Measurements from ENCODE around the gene TBK1. TPM values are rescaled to one million over a fixed set of nuclear protein-coding genes. Genes with fewer than 3 reads are reported as not detected.
"Not testable (repeated sequence)": the region's sequence is repeated elsewhere in the genome, so short reads cannot be mapped to it uniquely, and the experiment has no call there.

Gene TBK1
- total and polyA plus RNA-seq, 12 donors = 16.0 to 48.3 (median 25.5) TPM

- H3K9me3 ChIP-seq (replicated peaks in 1 of 3) = no peaks in the 10 kb centered on the region
- WGBS, 4 donors = 82 to 92% (median 88%) methylated on average over 5 of the region's 5 CpGs
- no peaks in the 10 kb centered on the region for H3K4me1 ChIP-seq (replicated peaks in 1 of 2)
- no peaks in the 10 kb centered on the region for H3K36me3 ChIP-seq (replicated peaks in 1 of 2)
- intact Hi-C loops (cut with DNase I) = no loop called here
- H3K27me3 ChIP-seq = no peaks in the 10 kb centered on the region
- no peak overlapping the region for H3K27ac ChIP-seq
- H3K4me3 ChIP-seq = no peak overlapping the region
- TF ChIP-seq POLR2A (IDR thresholded peaks at IDR 0.05) = no peak
- no peak for TF ChIP-seq CTCF (IDR thresholded peaks at IDR 0.05)
- DNase-seq = no peak
These were observed 66.5 kb downstream of the TBK1 start for GRCh38 chr12:64518396-64518795.

- TF ChIP-seq POLR2A (IDR thresholded peaks at IDR 0.05) = no peak
- Histone ChIP-seq H3K4me3 (no peak overlapping the region), H3K27me3 (no peaks in the 10 kb centered on the region), H3K4me1 (replicated peaks in 1 of 2) (no peaks in the 10 kb centered on the region), H3K36me3 (replicated peaks in 1 of 2) (no peaks in the 10 kb centered on the region), H3K9me3 (replicated peaks in 1 of 3) (no peaks in the 10 kb centered on the region), H3K27ac (no peak overlapping the region)
- WGBS, 4 donors = 81 to 94% (median 90%) methylated on average over 3 of the region's 3 CpGs
- intact Hi-C loops (cut with DNase I) = no loop called here
- no peak for DNase-seq
These were observed 69.9 kb downstream of the TBK1 start for GRCh38 chr12:64521833-64522232.

GRCh38 chr12:64522316-64522715, 70.4 kb downstream of the TBK1 start:
- intact Hi-C loops (cut with DNase I) = no loop called here

GRCh38 chr12:64522807-64523206, 70.9 kb downstream of the TBK1 start:
- no peaks in the 10 kb centered on the region for H3K9me3 ChIP-seq (replicated peaks in 1 of 3)
- no peaks in the 10 kb centered on the region for H3K4me1 ChIP-seq (replicated peaks in 1 of 2)
- TF ChIP-seq POLR2A (IDR thresholded peaks at IDR 0.05) (no peak), CTCF (IDR thresholded peaks at IDR 0.05) (no peak)
- H3K27ac ChIP-seq = no peak overlapping the region
- intact Hi-C loops (cut with DNase I) = no loop called here
- no peak overlapping the region for H3K4me3 ChIP-seq
- WGBS, 4 donors = 62 to 75% (median 73%) methylated on average over 4 of the region's 4 CpGs
- H3K36me3 ChIP-seq (replicated peaks in 1 of 2) = no peaks in the 10 kb centered on the region
- no peak for DNase-seq
- no peaks in the 10 kb centered on the region for H3K27me3 ChIP-seq

More at GRCh38 chr12:64522316-64522715, 70.4 kb downstream of the TBK1 start:
- Histone ChIP-seq H3K4me3 (no peak overlapping the region), H3K36me3 (replicated peaks in 1 of 2) (no peaks in the 10 kb centered on the region), H3K9me3 (replicated peaks in 1 of 3) (no peaks in the 10 kb centered on the region), H3K4me1 (replicated peaks in 1 of 2) (no peaks in the 10 kb centered on the region), H3K27ac (no peak overlapping the region), H3K27me3 (no peaks in the 10 kb centered on the region)
- WGBS, 4 donors = 39 to 42% (median 40%) methylated on average over 5 of the region's 5 CpGs
- no peak for DNase-seq
- TF ChIP-seq CTCF (IDR thresholded peaks at IDR 0.05) = no peak
- TF ChIP-seq POLR2A (IDR thresholded peaks at IDR 0.05) = no peak

GRCh38 chr12:64523565-64524444, 71.9 kb downstream of the TBK1 start:
- H3K27me3 ChIP-seq; H3K4me1 ChIP-seq (replicated peaks in 1 of 2); H3K27ac ChIP-seq; intact Hi-C loops (cut with DNase I); H3K36me3 ChIP-seq (replicated peaks in 1 of 2); DNase-seq; H3K4me3 ChIP-seq; H3K9me3 ChIP-seq (replicated peaks in 1 of 3): not testable (repeated sequence)
- WGBS, 4 donors = 85 to 93% (median 89%) methylated on average over 11 of the region's 11 CpGs
